A549 (cell line): ENCODE results near the gene BDNF.

Experiments used
- EP300 ChIP-seq, 2 experiments: fragments of >200 bp; sonication (Bioruptor Twin); formaldehyde crosslinking; IDR thresholded peaks; 2 replicates in 1 of 2; 3 replicates in 1 of 2; pipeline ENCODE4 v1.6.1; 2016 to 2017
- ESRRA ChIP-seq: fragments of 150-350 bp; IDR thresholded peaks from 2 replicates; pipeline ENCODE4 v1.6.1; 2014; ENCODE audit warnings: mild to moderate bottlenecking, low read length, borderline replicate concordance
- FOSL2 ChIP-seq, 2 experiments: fragments of 450-650 bp in 1 of 2; fragments of >200 bp in 1 of 2; sonication (Bioruptor Twin) in 1 of 2; formaldehyde crosslinking; IDR thresholded peaks; 2 replicates each; pipeline versions ENCODE4 v1.5.0 to v1.6.1; 2016 to 2020; ENCODE audit warnings: mild to moderate bottlenecking in 1 of 2, moderate library complexity in 1 of 2
- JUNB ChIP-seq: fragments of >200 bp; sonication (Bioruptor Twin); formaldehyde crosslinking; IDR thresholded peaks from 2 replicates; pipeline ENCODE4 v1.6.1; 2016
- MAZ ChIP-seq: fragments of 150-350 bp; IDR thresholded peaks from 2 replicates; pipeline ENCODE4 v1.6.1; 2014; ENCODE audit warnings: antibody characterized with exemption, low read depth, low read length, borderline replicate concordance
- NFE2L2 ChIP-seq: fragments of 150-350 bp; conservative IDR thresholded peaks from 2 replicates; pipeline ENCODE4 v1.6.1; 2014; ENCODE audit warnings: low read length
- POLR2A ChIP-seq: IDR thresholded peaks from 2 replicates; pipeline ENCODE4 v1.6.1; 2012; ENCODE audit warnings: mild to moderate bottlenecking, low read length
- RFX5 ChIP-seq: fragments of 450-650 bp; IDR thresholded peaks from 2 replicates; pipeline ENCODE4 v1.7.1; 2014; ENCODE audit warnings: antibody characterized with exemption, mild to moderate bottlenecking, moderate library complexity
- RNF2 ChIP-seq: fragments of 200-600 bp; sonication (generic); IDR thresholded peaks from 2 replicates; pipeline ENCODE4 v1.6.1; 2016; ENCODE audit warnings: low read depth, mild to moderate bottlenecking, antibody characterized with exemption, moderate library complexity, borderline replicate concordance
- ZNF302 ChIP-seq: fragments of 250-450 bp; sonication (Bioruptor Pico); IDR thresholded peaks from 2 replicates; pipeline ENCODE4 v1.9.0; 2021; ENCODE audit warnings: inconsistent platforms, mild to moderate bottlenecking, moderate library complexity
- TF ChIP-seq, protein P1 (sequence below): IDR thresholded peaks from 2 replicates; pipeline ENCODE4 v1.6.1; 2012
- TF ChIP-seq, protein P2 (sequence below): fragments of >200 bp; sonication (Bioruptor Twin); formaldehyde crosslinking; IDR thresholded peaks from 3 replicates; pipeline ENCODE4 v1.5.1; 2016
- TF ChIP-seq, protein P3 (sequence below): fragments of 450-650 bp; IDR thresholded peaks from 2 replicates; pipeline ENCODE4 v1.6.1; 2014; ENCODE audit warnings: antibody characterized with exemption
- TF ChIP-seq, protein P4 (sequence below): fragments of 150-350 bp; IDR thresholded peaks from 2 replicates; pipeline ENCODE4 v1.6.1; 2014; ENCODE audit warnings: low read depth, mild to moderate bottlenecking, low read length

DNA sequence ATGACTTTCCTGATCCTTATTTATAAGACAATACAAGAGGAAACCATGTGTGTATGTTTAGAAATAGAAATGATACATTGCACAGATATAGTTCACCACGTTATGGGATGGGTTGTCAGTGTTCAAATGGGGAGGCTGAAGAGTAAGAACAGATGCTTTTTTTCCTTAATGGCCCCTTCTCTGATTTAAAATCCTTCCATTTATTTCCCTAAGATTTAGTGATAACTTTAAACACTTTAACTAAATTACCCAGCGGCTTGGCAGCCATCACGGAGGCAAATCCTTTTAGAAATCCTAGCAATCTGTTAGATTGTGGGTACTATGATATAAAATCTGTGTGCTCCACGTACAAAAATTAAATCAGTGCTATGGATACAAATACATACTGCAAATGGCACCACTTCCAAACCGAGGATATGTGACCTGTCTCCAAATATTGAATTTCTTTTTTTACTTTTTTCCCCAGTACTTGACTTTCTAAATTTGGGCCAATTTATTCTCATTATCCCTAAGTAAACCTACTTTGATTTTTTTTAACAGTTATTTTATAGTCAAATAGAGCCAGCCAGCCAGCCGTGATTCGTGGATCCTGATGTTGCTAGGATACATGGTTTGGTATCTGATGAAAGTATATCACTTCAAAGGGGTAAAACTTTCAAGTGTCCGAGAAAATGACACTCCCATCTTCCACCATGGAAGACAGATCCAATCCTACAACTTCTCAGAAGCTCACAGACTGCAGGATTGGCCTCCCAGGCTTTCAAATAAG, 46.1 kb downstream of the BDNF start:
- TF ChIP-seq, protein P1, sequence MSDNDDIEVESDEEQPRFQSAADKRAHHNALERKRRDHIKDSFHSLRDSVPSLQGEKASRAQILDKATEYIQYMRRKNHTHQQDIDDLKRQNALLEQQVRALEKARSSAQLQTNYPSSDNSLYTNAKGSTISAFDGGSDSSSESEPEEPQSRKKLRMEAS, result no peak
- TF ChIP-seq, protein P2, sequence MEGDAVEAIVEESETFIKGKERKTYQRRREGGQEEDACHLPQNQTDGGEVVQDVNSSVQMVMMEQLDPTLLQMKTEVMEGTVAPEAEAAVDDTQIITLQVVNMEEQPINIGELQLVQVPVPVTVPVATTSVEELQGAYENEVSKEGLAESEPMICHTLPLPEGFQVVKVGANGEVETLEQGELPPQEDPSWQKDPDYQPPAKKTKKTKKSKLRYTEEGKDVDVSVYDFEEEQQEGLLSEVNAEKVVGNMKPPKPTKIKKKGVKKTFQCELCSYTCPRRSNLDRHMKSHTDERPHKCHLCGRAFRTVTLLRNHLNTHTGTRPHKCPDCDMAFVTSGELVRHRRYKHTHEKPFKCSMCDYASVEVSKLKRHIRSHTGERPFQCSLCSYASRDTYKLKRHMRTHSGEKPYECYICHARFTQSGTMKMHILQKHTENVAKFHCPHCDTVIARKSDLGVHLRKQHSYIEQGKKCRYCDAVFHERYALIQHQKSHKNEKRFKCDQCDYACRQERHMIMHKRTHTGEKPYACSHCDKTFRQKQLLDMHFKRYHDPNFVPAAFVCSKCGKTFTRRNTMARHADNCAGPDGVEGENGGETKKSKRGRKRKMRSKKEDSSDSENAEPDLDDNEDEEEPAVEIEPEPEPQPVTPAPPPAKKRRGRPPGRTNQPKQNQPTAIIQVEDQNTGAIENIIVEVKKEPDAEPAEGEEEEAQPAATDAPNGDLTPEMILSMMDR, result no peak
- TF ChIP-seq ESRRA (no peak), POLR2A (no peak), MAZ (no peak), JUNB (no peak), FOSL2 (IDR thresholded peaks at IDR 0.05) (no peak), FOSL2 (CRISPR knock-in tag; IDR thresholded peaks at IDR 0.05) (no peak), RFX5 (no peak), NFE2L2 (no peak), EP300 (IDR thresholded peaks at IDR 0.05) (no peak), RNF2 (no peak), ZNF302 (CRISPR knock-in tag) (no peak)
- TF ChIP-seq, protein P3, sequence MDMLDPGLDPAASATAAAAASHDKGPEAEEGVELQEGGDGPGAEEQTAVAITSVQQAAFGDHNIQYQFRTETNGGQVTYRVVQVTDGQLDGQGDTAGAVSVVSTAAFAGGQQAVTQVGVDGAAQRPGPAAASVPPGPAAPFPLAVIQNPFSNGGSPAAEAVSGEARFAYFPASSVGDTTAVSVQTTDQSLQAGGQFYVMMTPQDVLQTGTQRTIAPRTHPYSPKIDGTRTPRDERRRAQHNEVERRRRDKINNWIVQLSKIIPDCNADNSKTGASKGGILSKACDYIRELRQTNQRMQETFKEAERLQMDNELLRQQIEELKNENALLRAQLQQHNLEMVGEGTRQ, result no peak
- TF ChIP-seq, protein P4, sequence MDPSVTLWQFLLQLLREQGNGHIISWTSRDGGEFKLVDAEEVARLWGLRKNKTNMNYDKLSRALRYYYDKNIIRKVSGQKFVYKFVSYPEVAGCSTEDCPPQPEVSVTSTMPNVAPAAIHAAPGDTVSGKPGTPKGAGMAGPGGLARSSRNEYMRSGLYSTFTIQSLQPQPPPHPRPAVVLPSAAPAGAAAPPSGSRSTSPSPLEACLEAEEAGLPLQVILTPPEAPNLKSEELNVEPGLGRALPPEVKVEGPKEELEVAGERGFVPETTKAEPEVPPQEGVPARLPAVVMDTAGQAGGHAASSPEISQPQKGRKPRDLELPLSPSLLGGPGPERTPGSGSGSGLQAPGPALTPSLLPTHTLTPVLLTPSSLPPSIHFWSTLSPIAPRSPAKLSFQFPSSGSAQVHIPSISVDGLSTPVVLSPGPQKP, result no peak
